IPS-NIHi11 (cell line): ENCODE results near the gene PHYHD1.

ENCODE experiments used
- DNase-seq: peaks from one replicate; pipeline ENCODE4 v3.0.0; 2012; ENCODE audit warnings: mixed read lengths, low spot score

Gene PHYHD1

DNA sequence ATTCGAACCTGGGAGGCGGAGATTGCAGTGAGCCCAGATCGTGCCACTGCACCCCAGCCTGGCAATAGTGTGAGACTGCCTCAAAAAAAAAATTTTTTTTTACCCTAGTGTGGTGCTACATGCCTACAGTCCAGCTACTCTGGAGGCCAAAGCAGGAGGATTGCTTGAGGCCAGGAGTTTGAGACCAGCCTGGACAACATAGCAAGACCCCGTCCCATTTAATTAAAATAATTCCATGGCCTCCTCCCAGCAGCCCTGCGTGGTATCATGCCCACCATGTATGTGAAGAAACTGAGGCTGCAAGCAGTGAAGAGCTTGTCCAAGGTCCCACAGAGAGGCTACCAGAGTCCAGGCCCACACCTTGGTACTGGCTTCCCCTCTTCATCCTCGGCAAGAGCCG lies 19.4 kb upstream of the PHYHD1 start:
- DNase-seq, result no peak

- DNase-seq, result no peak
Observed at GRCh38 chr9:128901822-128902221, 19.0 kb upstream of the PHYHD1 start.

GRCh38 chr9:128902351-128903078 lies 18.3 kb upstream of the PHYHD1 start:
- no peak for DNase-seq

DNA sequence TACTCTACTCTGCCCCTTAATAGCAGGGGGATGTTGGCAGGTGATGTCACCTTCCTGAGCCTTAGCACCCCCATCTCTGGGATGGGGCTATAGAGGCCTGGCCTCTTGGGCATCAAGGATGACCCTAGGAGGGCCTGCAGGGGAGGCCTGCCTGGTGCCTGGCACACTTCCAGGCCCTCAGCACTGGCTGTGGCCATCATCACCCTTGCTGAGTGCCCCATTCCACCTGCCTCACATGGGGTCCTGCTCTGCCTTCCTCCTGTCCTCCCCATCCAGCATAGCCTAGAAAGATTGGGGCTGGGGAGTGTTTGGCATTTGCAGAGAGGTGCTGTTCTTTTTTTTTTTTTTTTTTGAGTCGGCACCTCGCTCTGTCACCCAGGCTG lies 17.7 kb upstream of the PHYHD1 start:
- no peak for DNase-seq

DNA sequence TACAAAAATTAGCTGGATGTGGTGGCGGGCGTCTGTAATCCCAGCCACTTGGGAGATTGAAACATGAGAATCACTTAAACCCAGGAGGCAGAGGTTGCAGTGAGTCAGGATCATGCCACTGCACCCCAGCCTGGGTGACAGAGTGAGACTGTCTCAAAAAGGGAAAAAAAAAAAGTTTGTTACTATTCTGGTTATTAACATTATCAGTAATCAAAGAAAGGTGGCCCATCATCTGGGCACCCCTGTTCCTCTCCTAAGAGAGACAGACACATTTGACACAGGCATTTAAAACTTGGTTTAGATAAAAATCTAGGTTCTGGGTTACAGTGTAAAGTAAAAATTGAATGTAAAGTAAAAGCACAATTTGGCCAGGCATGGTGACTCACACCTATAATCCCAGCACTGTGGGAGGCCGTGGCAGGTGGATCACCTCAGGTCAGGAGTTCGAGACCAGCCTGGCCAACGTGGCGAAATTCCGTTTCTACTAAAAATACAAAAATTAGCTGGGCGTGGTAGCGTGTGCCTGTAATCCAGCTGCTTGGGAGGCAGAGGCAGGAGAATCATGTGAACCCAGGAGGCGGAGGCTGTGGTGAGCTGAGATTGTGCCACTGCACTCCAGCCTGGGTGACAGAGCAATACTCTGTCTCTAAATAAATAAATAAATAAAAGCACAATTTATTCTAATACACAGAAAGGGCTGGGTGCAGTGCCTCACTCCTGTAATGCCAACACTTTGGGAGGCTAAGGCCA lies 16.7 kb upstream of the PHYHD1 start:
- no peak for DNase-seq

DNA sequence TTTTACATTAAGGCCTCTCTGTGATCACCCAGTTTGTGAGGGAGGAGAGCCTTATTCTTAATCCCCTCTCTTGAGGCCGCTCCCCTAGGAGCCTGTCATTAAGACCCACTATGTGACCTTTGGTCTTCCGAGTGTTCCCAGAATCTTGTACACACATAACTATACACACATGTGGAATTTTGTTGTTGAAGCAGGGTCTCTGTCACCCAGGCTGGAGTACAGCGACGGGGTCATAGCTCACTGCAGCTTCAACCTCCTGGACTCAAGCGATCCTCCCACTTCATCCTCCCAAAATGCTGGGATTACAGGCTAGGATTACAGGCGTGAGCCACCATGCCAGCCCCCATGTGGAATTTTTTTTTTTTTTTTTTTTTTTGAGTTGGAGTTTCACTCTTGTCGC lies 14.8 kb upstream of the PHYHD1 start:
- DNase-seq, result no peak

- DNase-seq, result no peak
Observed at GRCh38 chr9:128906741-128907140, 14.0 kb upstream of the PHYHD1 start.

DNA sequence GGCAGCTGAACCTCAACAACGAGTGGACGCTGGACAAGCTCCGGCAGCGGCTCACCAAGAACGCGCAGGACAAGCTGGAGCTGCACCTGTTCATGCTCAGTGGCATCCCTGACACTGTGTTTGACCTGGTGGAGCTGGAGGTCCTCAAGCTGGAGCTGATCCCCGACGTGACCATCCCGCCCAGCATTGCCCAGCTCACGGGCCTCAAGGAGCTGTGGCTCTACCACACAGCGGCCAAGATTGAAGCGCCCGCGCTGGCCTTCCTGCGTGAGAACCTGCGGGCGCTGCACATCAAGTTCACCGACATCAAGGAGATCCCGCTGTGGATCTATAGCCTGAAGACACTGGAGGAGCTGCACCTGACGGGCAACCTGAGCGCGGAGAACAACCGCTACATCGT lies 12.4 kb upstream of the PHYHD1 start:
- no peak for DNase-seq

DNA sequence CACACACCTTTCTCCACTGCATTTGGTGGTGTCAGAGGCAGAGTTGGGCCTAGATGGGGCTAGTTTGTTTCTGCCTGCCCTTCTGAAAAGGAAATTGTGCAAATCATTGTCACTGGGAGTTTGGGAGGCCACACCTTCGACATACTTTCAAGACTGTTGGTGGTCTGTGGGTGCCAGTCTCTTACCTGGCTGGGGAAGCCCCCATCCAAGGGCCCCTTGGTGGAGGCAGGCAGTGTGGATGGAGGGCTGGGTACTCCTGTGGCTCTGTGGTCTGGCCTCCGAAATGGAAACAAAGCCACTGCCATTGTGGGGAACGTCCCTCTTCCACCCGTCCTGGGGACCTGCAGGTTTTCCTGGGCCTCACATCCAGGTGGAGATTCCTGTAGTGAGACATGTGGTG lies 10.9 kb upstream of the PHYHD1 start:
- no peak for DNase-seq

DNA sequence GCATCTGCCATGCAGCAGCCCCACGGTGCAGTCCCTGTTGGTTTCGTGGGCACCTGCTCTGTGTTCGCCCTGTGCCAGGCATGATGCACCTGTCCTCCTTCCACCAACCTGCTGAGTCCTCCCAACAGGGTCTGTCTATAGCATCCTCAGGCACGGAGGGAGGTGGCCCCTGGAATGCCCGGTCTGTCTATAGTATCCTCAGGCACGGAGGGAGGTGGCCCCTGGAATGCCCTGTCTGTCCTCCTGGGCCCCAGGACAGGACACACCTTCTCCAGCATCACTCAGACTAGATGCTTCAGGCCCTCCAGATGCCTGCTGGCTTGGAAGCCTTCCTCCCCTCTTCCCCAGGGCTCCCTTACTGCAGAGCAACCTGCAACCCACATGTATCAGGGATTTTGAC lies 9.9 kb upstream of the PHYHD1 start:
- no peak for DNase-seq

DNA sequence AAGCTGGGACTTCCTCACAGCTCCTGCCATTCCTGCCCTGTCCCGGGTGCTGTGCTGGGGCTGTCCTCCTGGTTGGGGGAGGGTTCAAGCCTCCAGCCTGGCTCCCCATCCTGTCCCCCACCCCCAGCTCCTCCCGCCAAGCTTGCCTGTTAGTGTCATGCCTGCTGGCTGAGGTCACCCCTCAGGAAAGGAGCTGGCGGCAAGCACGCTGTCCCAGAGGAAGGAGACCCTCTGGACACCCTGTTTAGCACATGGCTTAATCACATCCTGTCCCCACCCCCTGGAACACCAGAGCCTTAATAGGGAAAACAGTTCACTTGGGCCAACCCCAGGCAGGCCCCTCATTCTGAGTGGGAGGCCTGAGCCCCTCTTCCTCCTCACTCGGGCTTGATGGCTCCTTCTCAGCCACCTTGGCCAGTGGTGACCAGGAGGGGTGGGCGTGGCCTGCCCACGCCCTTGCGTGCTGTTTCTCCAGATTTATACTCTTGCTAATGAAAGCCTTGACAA lies 9.2 kb upstream of the PHYHD1 start:
- peak; percentile 55 for DNase-seq

- peak; percentile 54 for DNase-seq
Observed at GRCh38 chr9:128912270-128912853, 8.4 kb upstream of the PHYHD1 start.

DNA sequence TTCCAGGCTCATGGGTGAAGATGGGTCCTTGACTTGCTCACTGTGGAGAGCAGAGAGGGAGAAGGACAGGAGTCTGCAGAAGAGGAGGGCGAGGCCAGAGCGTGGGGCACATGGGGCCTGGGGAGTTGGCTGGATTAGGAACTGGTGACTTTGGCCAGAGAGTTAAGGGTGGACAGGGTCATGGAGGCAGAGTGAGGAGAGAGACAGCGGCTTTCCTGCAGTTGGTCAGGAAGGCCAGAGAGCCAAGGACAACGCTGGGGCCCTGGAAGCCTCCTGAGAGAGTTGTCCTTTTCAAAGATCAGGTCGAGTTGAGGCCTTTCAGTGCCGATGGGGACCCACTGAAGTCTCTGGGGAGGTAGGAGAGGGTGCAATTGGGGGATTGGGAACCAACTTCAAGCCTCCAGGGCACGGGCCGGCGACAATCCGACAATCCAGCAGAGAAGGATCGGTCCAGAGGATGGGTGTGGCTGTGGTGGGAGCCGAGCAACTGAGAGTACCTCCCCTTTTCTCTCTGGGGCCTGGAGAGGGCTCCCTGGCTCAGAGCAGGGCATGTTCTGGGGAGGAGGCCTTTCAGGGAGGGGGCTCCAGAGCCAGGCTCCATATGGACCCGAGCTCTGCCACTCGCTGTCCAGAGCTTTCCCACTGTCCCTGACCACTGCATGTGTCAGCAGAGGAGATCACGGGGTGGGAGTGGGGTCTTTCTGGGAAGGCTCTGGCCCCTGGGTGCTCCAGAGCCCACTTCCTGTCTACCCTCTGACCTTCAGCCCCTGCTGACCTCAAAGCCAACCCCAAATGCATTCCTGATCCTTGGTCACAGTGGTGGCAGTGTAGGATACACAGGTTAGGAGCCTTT lies 7.5 kb upstream of the PHYHD1 start:
- DNase-seq, result no peak

DNA sequence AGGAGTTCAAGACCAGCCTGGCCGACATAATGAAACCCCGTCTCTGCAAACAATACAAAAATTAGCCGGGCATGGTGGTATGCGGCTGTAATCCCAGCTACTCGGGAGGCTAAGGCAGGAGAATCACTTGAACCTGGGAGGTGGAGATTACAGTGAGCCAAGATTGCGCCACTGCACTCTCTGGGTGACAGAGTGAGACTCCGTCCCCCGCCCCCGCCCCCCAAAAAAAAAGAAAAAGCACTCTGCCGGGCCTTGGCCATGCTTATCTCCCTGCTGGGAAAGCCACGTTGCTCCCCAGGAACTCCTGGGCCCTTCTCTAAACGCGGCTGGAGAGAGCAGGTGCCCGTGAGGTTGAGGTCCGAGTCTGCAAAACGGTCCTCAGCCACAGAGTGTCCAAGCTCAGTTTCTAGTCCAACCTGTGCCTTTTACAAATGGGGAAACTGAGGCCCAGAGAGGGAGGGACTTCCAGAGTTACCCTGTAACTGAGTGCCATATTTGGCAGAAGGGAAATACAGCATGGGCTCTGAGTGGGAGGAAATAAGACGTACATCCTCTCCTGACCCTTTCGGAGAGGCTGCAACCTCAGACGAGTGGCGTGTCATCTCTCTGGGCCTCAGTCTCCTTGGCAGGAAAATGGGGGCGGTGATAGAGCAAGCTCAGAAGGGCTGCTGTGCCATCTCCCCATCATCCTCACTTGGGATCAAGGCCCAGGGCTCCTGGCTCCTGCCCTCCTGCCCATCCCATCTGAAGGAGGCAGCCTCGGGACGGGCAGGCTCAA lies 6.6 kb upstream of the PHYHD1 start:
- no peak for DNase-seq

DNA sequence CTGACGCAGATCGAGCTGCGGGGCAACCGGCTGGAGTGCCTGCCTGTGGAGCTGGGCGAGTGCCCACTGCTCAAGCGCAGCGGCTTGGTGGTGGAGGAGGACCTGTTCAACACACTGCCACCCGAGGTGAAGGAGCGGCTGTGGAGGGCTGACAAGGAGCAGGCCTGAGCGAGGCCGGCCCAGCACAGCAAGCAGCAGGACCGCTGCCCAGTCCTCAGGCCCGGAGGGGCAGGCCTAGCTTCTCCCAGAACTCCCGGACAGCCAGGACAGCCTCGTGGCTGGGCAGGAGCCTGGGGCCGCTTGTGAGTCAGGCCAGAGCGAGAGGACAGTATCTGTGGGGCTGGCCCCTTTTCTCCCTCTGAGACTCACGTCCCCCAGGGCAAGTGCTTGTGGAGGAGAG lies 4.6 kb upstream of the PHYHD1 start:
- no peak for DNase-seq

- no peak for DNase-seq
Observed at GRCh38 chr9:128916745-128917144, 4.0 kb upstream of the PHYHD1 start.

DNA sequence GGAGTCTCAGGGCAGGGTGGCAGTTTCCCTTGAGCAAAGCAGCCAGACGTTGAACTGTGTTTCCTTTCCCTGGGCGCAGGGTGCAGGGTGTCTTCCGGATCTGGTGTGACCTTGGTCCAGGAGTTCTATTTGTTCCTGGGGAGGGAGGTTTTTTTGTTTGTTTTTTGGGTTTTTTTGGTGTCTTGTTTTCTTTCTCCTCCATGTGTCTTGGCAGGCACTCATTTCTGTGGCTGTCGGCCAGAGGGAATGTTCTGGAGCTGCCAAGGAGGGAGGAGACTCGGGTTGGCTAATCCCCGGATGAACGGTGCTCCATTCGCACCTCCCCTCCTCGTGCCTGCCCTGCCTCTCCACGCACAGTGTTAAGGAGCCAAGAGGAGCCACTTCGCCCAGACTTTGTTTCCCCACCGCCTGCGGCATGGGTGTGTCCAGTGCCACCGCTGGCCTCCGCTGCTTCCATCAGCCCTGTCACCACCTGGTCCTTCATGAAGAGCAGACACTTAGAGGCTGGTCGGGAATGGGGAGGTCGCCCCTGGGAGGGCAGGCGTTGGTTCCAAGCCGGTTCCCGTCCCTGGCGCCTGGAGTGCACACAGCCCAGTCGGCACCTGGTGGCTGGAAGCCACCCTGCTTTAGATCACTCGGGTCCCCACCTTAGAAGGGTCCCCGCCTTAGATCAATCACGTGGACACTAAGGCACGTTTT lies 3.5 kb upstream of the PHYHD1 start:
- DNase-seq, result no peak

DNA sequence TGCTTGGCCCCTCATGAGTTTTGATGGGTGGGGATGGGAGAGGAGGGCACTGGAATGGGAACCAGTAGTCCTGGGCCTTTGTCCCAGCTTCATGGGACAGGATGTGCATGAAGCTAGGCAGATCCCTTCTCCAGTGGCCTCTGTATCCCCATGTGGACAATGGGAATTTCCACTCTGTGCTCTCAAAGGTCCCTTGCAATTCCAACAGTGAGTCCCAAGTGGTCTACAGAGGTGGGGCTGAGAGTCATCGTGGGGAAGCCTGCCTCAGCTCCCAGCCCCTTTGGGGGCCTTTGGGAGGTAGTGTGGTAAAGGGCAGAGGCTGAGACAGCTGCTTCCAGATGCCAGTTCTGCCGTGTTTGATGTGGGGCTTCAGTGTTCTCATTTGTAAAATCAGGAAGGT lies 1.9 kb upstream of the PHYHD1 start:
- no peak for DNase-seq

- DNase-seq, result no peak
Observed at GRCh38 chr9:128919402-128920089, 1.2 kb upstream of the PHYHD1 start.
